Left lung (tissue), 10 donors: ENCODE measurements around the gene PRSS22. TPM values are rescaled to one million over a fixed set of nuclear protein-coding genes. Genes with fewer than 3 reads are reported as not detected.

ENCODE experiments used
- ATAC-seq: fragments of 200-7000 bp; cut with Tn5 transposase; one replicate; pipeline ENCODE4 v1.9.1; 2020; ENCODE audit warnings: moderate library complexity
- DNase-seq, 4 donors: peaks; one replicate each; pipeline ENCODE4 v3.0.0-alpha.2; 2013 to 2020
- H3K27ac ChIP-seq, 2 donors: fragments of 200-600 bp; sonication (generic) in 1 of 2; one replicate each; pipeline versions ENCODE4 v1.5.0 to v1.8.0; 2020 to 2021
- H3K27me3 ChIP-seq, 2 donors: fragments of 200-600 bp; sonication (generic) in 1 of 2; one replicate each; pipeline versions ENCODE4 v1.5.0 to v1.8.0; 2020 to 2021
- H3K36me3 ChIP-seq, 2 donors: fragments of 200-600 bp; sonication (generic) in 1 of 2; one replicate each; pipeline versions ENCODE4 v1.5.0 to v1.8.0; 2020 to 2021
- H3K4me1 ChIP-seq, 2 donors: fragments of 200-600 bp; one replicate each; pipeline ENCODE4 v1.8.0; 2021
- H3K4me3 ChIP-seq, 2 donors: fragments of 200-600 bp; sonication (generic) in 1 of 2; one replicate each; pipeline versions ENCODE4 v1.5.0 to v1.8.0; 2020 to 2021; ENCODE audit warnings: mild to moderate bottlenecking in 1 of 2
- H3K9me3 ChIP-seq, 2 donors: fragments of 200-600 bp; sonication (generic) in 1 of 2; one replicate each; pipeline versions ENCODE4 v1.5.0 to v1.8.0; 2020 to 2021
- intact Hi-C, 2 donors: fragments of 100-400 bp; cut with DNase I; formaldehyde crosslinking; loops; one replicate each; pipeline versions ENCODE4 v1.11.2 to v1.14.2; 2022
- polyA plus RNA-seq, 6 donors: library from polyadenylated mRNA; unstranded; fragments of 120-200 nt; gene quantifications; one replicate each; pipeline ENCODE4 v1.2.1, GENCODE V29; 2013; ENCODE audit not compliant: insufficient read length in 6 of 6
- total RNA-seq, 2 donors: library from RNA; stranded (reverse); fragmentation: NEBNext Ultra II Directional; extraction: Animal tissue kit (Norgen Biotek cat#: 25700); gene quantifications; one replicate each; pipeline ENCODE4 v1.2.1, GENCODE V29; 2021
- TF ChIP-seq, protein P1 (sequence below), 2 donors: fragments of 200-600 bp; sonication (generic) in 1 of 2; IDR thresholded peaks; one replicate each; pipeline versions ENCODE4 v1.5.0 to v1.8.0; 2021; ENCODE audit warnings: antibody characterized with exemption in 2 of 2
- donor health status: DM: no; HTN: yes; CAD: no.
- donor health status: DM: no; HTN: no; CAD: no.

PRSS22 gene
- total and polyA plus RNA-seq, 8 donors = 11.9 to 17.3 (median 15.9) TPM

DNA sequence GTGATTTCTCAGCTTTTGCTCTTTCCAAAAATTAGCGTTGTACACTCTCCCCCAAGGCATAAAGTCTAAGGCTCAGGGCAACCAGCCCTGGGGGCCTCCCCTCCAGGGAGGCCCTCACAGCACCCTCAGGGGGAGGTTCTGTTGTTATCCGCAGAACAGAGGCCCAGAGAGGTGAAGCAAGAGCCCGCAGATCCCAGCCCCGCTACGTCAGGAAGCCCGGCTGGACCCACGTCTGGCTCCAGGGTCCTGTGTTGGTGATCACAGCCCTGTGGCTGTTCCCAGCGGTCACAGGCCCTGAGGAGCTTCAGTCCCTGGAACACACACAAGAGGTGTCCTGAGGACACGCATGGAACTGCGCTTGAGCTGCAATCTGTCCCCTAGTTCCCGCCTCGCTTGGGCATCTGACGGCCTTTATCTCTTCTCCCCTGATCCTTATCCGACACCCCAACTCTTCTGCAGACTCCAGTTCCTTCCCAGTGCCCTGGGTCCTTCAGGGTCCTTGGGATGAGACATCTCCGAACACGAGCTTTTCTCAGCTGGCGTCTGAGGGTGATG lies 29.0 kb downstream of the PRSS22 start:
- ATAC-seq = no peak
- DNase-seq = peak in 1 of 4 donors; percentile 61
- H3K27ac ChIP-seq = no peak overlapping the region
- H3K4me1 ChIP-seq = peaks cover 0 to 12% of the 10 kb centered on the region in 2 donors
- no peak overlapping the region for H3K4me3 ChIP-seq
- H3K27me3 ChIP-seq = peaks cover 0 to 13% of the 10 kb centered on the region in 2 donors
- TF ChIP-seq, protein P1, sequence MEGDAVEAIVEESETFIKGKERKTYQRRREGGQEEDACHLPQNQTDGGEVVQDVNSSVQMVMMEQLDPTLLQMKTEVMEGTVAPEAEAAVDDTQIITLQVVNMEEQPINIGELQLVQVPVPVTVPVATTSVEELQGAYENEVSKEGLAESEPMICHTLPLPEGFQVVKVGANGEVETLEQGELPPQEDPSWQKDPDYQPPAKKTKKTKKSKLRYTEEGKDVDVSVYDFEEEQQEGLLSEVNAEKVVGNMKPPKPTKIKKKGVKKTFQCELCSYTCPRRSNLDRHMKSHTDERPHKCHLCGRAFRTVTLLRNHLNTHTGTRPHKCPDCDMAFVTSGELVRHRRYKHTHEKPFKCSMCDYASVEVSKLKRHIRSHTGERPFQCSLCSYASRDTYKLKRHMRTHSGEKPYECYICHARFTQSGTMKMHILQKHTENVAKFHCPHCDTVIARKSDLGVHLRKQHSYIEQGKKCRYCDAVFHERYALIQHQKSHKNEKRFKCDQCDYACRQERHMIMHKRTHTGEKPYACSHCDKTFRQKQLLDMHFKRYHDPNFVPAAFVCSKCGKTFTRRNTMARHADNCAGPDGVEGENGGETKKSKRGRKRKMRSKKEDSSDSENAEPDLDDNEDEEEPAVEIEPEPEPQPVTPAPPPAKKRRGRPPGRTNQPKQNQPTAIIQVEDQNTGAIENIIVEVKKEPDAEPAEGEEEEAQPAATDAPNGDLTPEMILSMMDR (IDR thresholded peaks at IDR 0.05) = no peak
- H3K9me3 ChIP-seq = no peaks in the 10 kb centered on the region
- intact Hi-C loops = no loop called here
- H3K36me3 ChIP-seq = no peaks in the 10 kb centered on the region

DNA sequence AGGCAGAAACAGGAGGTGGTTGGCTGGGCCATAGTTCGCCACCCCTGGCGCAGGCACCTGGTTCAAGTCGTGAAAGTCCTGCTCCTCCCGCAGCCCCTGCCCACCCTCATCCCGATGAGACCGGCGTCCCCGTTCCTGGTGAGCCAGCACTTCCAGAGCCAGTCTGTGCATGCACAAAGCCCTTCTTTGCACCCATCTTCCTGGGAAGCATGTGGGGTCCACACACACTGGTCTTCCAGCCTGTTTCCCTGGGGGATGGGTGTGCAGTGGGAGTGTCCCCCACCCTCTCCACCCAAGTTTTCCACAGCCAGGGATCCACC lies 29.5 kb downstream of the PRSS22 start:
- H3K27ac ChIP-seq = no peak overlapping the region
- TF ChIP-seq, protein P1 (IDR thresholded peaks at IDR 0.05) = no peak
- no peaks in the 10 kb centered on the region for H3K9me3 ChIP-seq
- peak in 1 of 4 donors; percentile 56 for DNase-seq
- H3K4me3 ChIP-seq = no peak overlapping the region
- ATAC-seq = no peak
- no peaks in the 10 kb centered on the region for H3K36me3 ChIP-seq
- H3K27me3 ChIP-seq = peaks cover 0 to 13% of the 10 kb centered on the region in 2 donors
- intact Hi-C loops = no loop called here
- H3K4me1 ChIP-seq = peaks cover 0 to 12% of the 10 kb centered on the region in 2 donors

GRCh38 chr16:2827831-2828520 lies 30.0 kb downstream of the PRSS22 start:
- Histone ChIP-seq H3K27me3 (peaks cover 0 to 13% of the 10 kb centered on the region in 2 donors), H3K4me1 (peaks cover 0 to 12% of the 10 kb centered on the region in 2 donors), H3K36me3 (no peaks in the 10 kb centered on the region), H3K9me3 (no peaks in the 10 kb centered on the region), H3K4me3 (no peak overlapping the region), H3K27ac (no peak overlapping the region)
- ATAC-seq (no peak), DNase-seq (peak in 1 of 4 donors; percentile 50)
- intact Hi-C loops = no loop called here
- TF ChIP-seq, protein P1 (IDR thresholded peaks at IDR 0.05) = no peak

DNA sequence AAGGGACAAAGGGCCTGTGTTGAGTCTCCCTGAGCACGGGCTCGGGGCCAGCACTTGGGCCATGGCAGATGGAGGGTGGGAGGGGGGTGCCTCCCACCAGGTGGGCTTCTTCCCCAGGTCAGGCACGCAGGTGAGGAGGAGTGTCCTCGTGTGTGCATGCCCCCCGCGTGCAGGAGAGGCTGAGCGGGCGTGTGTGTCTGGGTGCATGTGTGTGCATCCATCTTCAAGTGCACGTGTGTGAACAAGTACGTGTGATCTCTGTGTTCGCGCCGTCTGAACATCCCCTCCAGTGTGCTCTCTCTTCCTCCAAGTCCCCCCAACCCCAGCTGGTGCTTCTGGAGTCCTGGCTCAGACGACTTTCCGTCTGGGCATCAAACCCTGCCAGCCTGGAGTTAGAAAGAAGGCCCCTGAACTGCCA lies 30.6 kb downstream of the PRSS22 start:
- intact Hi-C loops = no loop called here
- no peak for ATAC-seq
- no peaks in the 10 kb centered on the region for H3K9me3 ChIP-seq

More for the DNA sequence above, 30.6 kb downstream of the PRSS22 start:
- TF ChIP-seq, protein P1 (IDR thresholded peaks at IDR 0.05) = no peak
- peaks cover 0 to 13% of the 10 kb centered on the region in 2 donors for H3K27me3 ChIP-seq
- no peak overlapping the region for H3K4me3 ChIP-seq
- peak in 1 of 4 donors; percentile 63 for DNase-seq
- no peaks in the 10 kb centered on the region for H3K36me3 ChIP-seq
- H3K27ac ChIP-seq = no peak overlapping the region
- H3K4me1 ChIP-seq = peaks cover 0 to 12% of the 10 kb centered on the region in 2 donors
